ENCODE measurements around the gene SLC25A22.

DNA sequence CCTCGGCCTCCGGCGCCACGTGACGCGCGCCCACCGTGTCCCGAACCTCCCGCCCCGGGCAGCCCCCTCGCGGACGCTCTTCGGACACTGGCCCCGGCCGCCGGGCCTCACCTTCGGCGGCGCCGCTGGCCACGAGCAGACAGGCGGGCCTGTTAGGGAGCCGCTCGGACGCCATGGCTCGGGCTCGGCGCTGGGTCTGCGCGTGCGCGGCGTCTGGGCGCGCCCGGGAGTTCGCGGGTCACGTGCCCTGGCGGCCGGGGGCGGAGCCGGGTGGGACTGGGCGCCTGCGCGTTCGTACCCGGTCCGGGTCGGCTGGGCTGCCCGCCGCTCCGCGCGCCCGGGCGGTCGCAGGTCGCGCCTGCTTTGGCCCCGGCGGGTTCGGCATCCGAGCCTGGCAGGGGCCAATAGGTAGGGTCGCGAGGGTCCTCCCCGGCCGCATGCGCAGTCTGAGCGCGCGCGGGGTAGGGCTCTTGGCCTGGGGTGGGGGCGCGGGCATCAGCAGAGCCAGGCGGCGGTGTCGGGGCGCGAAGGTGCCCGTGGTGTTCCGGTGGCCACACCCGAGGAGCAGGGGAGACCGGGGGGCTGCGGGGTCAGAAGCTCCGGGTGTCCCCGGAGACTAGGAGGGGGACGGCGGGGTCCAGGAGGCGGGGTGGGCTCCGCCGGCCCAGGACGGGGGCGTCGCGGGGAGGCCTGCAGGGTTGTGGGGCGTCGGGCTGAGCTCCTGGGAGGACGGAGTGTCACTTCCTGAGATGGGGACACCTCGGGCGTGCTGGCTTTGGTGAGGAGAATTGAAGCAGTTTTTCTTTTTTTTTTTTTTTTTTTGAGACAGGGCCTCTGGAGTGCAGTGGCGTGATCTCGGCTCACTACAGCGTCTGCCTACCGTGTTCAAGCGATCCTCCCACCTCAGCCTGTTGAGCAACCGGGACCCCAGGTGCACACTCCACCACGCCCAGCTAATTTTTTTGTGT lies 20.5 kb downstream of the SLC25A22 start, which contains the start of gene GATD1:
- TF ChIP-seq EZH2 (IDR thresholded peaks at IDR 0.05; ENCODE audit: low read length, unreplicated experiment) = no peak
- TF ChIP-seq, protein P1, sequence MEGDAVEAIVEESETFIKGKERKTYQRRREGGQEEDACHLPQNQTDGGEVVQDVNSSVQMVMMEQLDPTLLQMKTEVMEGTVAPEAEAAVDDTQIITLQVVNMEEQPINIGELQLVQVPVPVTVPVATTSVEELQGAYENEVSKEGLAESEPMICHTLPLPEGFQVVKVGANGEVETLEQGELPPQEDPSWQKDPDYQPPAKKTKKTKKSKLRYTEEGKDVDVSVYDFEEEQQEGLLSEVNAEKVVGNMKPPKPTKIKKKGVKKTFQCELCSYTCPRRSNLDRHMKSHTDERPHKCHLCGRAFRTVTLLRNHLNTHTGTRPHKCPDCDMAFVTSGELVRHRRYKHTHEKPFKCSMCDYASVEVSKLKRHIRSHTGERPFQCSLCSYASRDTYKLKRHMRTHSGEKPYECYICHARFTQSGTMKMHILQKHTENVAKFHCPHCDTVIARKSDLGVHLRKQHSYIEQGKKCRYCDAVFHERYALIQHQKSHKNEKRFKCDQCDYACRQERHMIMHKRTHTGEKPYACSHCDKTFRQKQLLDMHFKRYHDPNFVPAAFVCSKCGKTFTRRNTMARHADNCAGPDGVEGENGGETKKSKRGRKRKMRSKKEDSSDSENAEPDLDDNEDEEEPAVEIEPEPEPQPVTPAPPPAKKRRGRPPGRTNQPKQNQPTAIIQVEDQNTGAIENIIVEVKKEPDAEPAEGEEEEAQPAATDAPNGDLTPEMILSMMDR (conservative IDR thresholded peaks at IDR 0.05; ENCODE audit: low read depth, low read length) = no peak
- TF ChIP-seq EZH2phosphoT487 (IDR thresholded peaks at IDR 0.05; ENCODE audit: borderline replicate concordance, low read length) = no peak

Measured in PC-3 (cell line).